CD4-positive, alpha-beta T cell treated with Interleukin-6 for 4 hours (primary cell): ENCODE data around the gene ADGRA1.

ENCODE experiments used
- DNase-seq: peaks from one replicate; pipeline ENCODE4 v3.0.0-alpha.2; 2020; ENCODE audit warnings: mixed read lengths

Gene ADGRA1

DNA sequence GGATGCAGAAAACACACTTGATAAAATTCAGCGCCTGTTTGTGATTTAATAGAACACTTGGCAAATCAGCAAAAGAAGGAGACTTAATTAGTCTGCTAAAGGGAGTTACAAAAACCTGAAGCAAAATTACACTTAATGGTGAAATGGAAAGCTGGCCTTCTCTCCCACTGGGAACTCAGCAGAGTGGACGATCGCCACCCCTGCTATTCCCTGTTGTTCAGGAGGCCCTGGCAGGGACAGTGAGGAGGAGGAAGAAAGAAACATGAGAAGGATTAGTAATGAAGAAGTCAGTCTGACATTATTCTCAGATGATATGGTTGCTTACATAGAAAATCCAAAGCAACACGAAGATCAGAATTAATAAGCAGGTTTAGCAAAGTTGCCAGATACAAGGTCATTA is 66.7 kb downstream of the ADGRA1 start:
- DNase-seq, result no peak

- no peak for DNase-seq
These were observed 67.5 kb downstream of the ADGRA1 start for GRCh38 chr10:133154996-133155778.

- DNase-seq, result no peak
These were observed 69.2 kb downstream of the ADGRA1 start for GRCh38 chr10:133156674-133157579.

GRCh38 chr10:133157662-133158436 is 70.1 kb downstream of the ADGRA1 start:
- no peak for DNase-seq

GRCh38 chr10:133158437-133158755 is 70.7 kb downstream of the ADGRA1 start:
- no peak for DNase-seq

- no peak for DNase-seq
These were observed 71.3 kb downstream of the ADGRA1 start for GRCh38 chr10:133158756-133159610.

- no peak for DNase-seq
These were observed 71.9 kb downstream of the ADGRA1 start for GRCh38 chr10:133159611-133159949.

DNA sequence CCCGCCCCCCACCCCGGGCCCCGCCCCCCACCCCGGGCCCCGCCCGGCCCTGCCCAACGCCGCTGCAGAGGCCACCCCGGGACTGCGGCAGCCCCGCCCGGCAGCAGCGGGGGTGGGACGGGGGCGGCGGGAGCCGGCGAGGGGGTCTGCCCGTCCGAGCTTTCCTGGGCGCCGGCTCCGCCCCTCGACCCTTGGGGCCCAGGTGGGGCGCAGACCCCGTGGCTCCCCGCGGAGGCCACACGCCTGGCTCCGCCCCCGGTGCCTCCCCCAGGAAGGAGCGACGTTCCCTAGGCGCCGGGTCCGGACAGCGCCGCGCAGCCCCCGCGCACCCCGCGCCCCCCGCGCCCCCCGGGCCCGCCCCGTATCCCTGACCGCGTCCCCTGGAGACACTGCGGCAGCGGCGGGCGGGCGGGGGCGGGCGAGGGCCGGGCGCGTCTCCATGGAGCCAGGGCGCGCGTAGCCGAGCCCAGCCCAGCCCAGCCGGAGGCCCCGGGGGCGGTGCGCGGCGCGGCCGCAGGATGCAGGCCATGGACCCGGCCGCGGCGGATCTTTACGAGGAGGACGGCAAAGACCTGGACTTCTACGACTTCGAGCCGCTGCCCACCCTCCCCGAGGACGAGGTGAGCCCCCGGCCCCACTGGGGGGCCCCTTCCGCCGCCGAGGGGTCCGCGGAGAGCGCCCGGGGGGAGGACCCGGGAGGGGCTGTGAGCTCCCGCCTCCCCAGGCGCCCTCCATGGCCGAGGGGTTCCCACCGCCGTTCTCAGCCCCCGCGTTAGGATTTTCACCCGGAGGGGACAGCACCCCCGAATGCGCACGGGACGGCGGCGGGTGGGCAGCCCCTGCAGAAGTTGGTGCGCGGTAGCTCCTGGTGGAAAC is 72.5 kb downstream of the ADGRA1 start, which contains the start of gene KNDC1:
Gene KNDC1 (plus strand): TSS at position 270 of the 876 bp plus-strand sequence. CDS start 249 bp downstream, at position 519.
- peak; percentile 38 for DNase-seq

- DNase-seq, result no peak
These were observed 73.2 kb downstream of the ADGRA1 start for GRCh38 chr10:133160826-133161471.

- DNase-seq, result no peak
These were observed 73.9 kb downstream of the ADGRA1 start for GRCh38 chr10:133161486-133162109.

DNA sequence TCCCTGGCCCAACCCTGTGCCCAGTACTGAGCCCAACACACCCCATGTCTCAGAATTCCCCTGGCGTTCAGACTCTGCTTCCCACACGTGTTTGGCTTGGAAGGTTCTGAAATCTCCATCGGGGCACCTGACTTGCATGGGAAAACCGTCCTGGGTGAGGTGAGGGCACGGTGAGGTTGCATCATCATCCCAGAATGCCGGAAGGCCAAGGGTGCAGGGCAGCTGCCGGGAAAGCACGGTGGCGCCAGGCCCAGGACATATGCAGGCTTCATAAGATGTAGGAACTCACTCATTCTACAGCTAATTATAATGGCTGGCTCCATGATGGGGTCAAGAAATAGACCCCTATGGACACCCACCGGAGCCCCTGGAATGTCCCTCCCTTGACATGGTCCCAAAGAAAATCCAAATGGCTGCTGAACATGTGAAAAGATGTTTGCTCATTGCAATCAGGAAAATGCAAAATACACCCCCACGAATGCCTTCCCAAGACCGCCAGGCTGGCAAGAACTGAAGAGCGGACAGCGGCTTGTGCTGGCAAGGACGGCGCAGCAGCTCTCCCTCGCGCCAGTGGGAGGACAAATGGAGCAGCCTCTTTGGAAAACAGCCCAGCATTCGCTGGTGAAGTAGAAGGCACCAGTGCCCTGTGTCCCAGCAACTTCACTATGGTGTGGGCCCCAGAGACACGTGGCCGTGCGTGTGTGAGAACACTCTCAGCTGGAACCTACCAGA is 74.6 kb downstream of the ADGRA1 start:
- DNase-seq, result no peak

DNA sequence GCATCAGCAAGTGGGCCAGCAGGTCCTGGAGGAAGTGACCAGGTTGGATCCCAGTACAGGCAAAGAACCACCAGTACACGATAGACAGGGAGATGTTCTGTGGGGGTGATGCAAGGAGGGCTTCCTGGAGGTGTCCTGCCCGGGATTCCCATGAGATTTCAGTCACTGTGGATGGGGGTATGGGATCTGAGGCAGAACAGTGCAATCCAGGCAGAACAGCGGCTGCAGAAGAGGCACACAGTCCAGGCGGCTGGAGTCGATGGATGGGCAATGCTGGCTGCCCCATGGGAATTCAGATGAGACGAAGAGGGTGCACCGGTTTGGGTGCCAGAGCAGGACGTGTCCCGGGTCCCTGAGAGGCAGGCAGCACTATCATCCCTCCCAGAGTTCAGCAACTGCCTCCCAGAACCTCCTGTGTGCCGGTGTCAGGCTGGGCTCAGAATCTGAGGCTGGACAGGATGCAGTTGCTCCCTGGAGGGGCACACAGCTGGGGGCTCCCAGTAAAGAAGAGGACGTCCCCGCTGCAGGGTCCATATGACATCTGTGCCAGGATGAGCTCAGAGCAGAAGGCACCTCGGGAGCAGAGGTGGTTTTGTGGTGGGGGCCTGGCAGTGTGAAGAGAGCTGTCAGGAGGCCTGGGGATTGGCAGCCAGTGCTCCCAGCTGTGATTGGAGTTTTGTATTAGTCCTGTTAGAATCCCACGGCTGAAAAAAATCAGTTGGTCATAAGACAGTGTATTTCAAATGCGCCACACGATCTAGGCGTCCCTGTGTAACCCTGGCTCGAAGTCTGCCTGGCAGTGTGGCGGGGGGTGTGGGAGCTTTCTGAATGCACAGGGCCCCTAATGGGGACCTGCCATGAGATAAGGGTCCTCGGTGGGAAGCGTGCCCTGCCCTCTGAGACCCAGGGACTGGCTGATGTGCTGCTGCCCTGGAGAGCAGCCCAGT is 75.5 kb downstream of the ADGRA1 start:
- no peak for DNase-seq

DNA sequence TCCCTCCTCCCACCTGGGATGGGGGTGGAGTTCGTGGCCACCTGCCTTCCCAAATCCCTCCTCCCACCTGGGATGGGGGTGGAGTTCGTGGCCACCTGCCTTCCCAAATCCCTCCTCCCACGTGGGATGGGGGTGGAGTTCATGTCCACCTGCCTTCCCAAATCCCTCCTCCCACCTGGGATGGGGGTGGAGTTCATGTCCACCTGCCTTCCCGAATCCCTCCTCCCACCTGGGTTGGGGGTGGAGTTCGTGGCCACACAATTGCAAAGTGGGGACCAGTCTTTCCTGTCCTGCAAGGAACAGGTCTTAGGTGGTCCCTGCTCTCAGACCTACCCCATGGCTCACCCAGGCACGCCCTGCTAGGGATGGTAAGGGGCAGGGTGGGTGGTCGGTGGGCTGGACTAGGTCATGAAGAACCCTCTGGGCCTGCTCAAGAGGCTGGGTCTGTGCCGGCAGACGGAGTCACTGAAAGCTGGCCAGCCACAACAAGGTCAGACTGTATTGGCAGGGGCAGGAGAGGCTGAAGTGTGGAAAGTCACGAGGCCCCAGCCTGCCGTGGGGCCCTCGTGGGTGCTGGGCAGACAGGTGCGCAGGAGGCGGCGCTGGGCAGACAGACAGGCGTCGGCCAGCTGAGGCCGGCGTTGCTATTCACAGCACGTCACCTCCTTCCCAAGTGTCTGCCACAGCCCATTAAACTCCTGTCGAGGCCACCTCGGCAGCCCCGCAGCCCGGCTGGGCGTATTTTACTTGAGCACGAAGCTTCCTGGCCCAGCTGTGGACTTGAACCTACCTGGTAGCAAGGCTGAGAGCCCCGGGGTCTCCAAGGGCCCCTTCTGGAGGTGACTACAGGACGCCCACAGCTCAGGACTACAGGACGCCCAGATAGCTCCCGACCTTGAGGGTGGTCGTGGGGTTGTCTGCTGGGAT is 76.4 kb downstream of the ADGRA1 start:
- DNase-seq, result no peak

GRCh38 chr10:133164816-133165555 is 77.3 kb downstream of the ADGRA1 start:
- no peak for DNase-seq

GRCh38 chr10:133165556-133166503 is 78.1 kb downstream of the ADGRA1 start:
- DNase-seq, result no peak
